Measurements from ENCODE around the gene WDPCP.

- TF ChIP-seq RFX5 (IDR thresholded peaks at IDR 0.05; ENCODE audit: low read depth, low read length) (no peak), POLR2A (IDR thresholded peaks at IDR 0.05; ENCODE audit: low read depth, low read length) (no peak), RCOR1 (IDR thresholded peaks at IDR 0.05; ENCODE audit: insufficient replicate concordance, low read length) (no peak)
- TF ChIP-seq, protein P1, sequence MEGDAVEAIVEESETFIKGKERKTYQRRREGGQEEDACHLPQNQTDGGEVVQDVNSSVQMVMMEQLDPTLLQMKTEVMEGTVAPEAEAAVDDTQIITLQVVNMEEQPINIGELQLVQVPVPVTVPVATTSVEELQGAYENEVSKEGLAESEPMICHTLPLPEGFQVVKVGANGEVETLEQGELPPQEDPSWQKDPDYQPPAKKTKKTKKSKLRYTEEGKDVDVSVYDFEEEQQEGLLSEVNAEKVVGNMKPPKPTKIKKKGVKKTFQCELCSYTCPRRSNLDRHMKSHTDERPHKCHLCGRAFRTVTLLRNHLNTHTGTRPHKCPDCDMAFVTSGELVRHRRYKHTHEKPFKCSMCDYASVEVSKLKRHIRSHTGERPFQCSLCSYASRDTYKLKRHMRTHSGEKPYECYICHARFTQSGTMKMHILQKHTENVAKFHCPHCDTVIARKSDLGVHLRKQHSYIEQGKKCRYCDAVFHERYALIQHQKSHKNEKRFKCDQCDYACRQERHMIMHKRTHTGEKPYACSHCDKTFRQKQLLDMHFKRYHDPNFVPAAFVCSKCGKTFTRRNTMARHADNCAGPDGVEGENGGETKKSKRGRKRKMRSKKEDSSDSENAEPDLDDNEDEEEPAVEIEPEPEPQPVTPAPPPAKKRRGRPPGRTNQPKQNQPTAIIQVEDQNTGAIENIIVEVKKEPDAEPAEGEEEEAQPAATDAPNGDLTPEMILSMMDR (conservative IDR thresholded peaks at IDR 0.05; ENCODE audit: low read depth, low read length) = no peak
Measured at GRCh38 chr2:63287956-63288355, 300.3 kb downstream of the WDPCP start.

All from IMR-90 (cell line).